ES-I3 (cell line): ENCODE measurements around the gene MACF1.
"Not testable (repeated sequence)": the region's sequence is repeated elsewhere in the genome, so short reads cannot be mapped to it uniquely, and the experiment has no call there.

ENCODE experiments used
- H3K36me3 ChIP-seq: 2 replicates; pipeline ENCODE4 v1.6.1; 2013; ENCODE audit warnings: mild to moderate bottlenecking, low read length, control low read depth, moderate library complexity; ENCODE audit not compliant: insufficient read depth
- H3K4me1 ChIP-seq: 2 replicates; pipeline ENCODE4 v1.6.1; 2013; ENCODE audit warnings: mild to moderate bottlenecking, control low read depth, low read length; ENCODE audit not compliant: insufficient read depth
- H3K9ac ChIP-seq: 2 replicates; pipeline ENCODE4 v1.6.1; 2013; ENCODE audit warnings: low read depth, mild to moderate bottlenecking, low read length, moderate library complexity
- H3K9me3 ChIP-seq: 2 replicates; pipeline ENCODE4 v1.6.1; 2013; ENCODE audit warnings: mild to moderate bottlenecking, low read length, moderate library complexity; ENCODE audit not compliant: control insufficient read depth, insufficient read depth

The MACF1 gene

DNA sequence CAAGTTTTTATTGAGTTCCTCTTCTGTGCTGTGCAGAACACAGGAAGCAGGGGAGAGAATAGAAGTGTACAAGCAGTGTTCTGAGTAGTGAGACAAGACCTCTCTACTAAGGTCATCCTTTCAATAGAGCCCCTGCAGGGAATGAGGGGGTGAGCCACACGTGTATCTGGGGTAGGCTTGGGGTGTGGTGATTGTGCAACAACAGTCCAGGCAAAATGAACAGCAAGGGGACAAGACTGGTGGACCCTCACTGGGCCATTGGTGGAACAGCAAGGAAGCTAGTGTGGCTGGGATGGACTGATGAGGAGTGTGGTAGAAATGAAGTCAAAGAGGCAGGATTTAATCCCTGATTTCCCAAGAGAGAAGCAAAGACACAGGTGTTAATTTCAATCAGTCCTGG lies 278.8 kb downstream of the MACF1 start:
- H3K9me3 ChIP-seq, result no peaks in the 10 kb centered on the region
- no peak overlapping the region for H3K9ac ChIP-seq
- H3K4me1 ChIP-seq, result no peaks in the 10 kb centered on the region
- peaks cover 49% of the 10 kb centered on the region for H3K36me3 ChIP-seq

DNA sequence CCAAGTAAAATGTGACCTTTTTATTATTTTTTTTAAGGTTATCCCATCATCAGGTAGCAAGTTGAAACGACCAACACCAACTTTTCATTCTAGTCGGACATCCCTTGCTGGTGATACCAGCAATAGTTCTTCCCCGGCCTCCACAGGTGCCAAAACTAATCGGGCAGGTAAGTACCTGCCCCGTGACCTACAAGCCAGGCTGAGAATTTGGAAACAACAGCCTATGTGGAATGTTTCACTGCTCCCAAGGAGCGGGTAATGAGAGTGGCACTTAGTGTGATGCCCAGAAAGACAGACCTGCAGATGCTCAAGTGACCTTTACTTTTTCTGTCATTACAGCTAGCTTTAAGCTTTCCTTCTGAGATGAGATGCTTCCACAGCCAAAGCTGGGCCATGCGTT lies 280.1 kb downstream of the MACF1 start:
- no peaks in the 10 kb centered on the region for H3K9me3 ChIP-seq
- H3K9ac ChIP-seq, result no peak overlapping the region
- peaks cover 42% of the 10 kb centered on the region for H3K36me3 ChIP-seq
- H3K4me1 ChIP-seq, result no peaks in the 10 kb centered on the region

DNA sequence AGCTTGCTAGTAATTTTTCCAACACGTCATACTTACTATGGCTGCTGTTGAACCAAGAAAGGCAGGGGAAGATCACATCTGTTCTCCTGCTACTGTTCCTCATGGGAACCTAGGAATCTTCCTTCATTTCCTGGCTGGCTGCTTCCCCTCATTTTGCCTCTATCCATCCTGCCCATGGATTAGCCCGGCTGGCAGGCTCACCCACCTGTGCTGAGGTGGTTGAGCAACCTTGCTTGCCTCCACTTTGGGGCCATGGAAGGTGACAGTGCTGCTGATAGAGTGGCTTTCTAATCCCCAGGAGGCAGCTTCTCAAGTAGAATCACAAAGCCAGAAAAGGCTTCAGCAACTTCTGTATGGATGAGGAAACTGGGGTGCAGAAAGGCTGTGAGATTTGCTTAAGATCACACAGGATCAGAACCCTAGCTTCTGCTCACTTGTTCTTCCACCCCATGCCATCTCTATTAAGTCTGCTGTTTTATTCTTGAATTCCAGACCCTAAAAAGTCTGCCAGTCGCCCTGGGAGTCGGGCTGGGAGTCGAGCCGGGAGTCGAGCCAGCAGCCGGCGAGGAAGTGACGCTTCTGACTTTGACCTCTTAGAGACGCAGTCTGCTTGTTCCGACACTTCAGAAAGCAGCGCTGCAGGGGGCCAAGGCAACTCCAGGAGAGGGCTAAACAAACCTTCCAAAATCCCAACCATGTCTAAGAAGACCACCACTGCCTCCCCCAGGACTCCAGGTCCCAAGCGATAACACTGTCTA lies 280.7 kb downstream of the MACF1 start:
- no peaks in the 10 kb centered on the region for H3K9me3 ChIP-seq
- H3K36me3 ChIP-seq, result peaks cover 36% of the 10 kb centered on the region
- no peak overlapping the region for H3K9ac ChIP-seq
- H3K4me1 ChIP-seq, result no peaks in the 10 kb centered on the region

DNA sequence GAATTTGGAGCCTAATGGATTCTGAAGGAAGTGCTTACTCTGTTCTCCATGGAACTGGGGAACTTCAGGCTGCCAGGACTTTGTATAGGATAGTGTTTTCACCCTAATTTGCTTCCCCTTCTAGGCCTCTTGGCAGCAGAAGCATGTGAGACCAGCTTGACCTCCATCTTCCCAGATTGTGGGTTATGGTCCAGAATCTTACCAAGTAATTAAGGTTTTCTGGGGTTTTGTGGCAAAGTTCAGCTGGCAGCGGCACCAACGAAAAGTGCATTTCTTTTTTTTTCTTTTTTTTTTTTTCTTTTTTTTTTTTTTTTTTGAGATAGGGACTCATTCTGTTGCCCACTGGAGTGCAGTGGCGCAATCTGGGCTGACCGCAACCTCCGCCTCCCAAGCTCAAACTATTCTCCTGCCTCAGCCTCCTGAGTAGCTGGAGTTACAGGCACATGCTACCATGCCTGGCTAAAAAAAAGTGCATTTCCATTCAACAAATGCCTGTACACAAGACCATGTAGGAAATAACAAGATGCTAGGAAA lies 283.6 kb downstream of the MACF1 start:
- no peaks in the 10 kb centered on the region for H3K9me3 ChIP-seq
- H3K36me3 ChIP-seq, result peaks cover 24% of the 10 kb centered on the region
- no peaks in the 10 kb centered on the region for H3K4me1 ChIP-seq
- no peak overlapping the region for H3K9ac ChIP-seq

DNA sequence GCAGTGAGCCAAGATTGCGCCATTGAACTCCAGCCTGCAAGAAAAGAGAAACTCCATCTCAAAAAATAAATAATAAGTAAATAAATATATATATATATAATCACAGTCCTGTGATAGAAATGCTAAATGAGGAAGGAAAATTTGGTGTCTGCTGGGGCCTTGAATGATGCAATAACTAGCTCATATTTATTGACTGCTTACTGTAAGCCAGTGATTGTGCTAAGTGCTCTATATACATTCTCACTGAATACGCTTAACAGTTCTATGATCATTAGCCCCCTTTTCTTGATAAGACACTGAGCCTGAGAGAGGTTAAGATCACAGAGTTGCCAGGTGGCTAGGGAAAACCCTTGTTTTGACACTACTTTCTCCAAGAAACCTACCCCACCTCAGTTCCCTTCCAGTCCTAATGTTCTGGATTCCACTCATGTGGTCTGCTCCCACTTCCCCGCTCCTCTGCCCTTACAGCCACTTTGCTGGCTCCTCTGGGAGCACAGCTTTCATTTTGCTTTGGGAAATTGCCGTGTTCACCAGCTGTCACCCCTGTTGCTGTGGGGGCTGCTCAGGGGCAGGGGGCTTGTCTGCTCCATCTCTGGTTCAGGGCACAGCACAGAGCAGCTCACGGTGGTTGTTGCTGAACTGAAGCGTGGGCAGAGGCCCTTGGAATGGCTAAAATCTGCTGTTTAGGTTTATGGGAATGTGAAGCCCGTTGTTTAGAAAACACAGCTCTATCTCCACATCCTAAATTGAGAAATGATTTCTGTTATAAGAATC lies 284.5 kb downstream of the MACF1 start:
- Histone ChIP-seq H3K4me1 (no peaks in the 10 kb centered on the region), H3K9me3 (no peaks in the 10 kb centered on the region), H3K36me3 (peaks cover 22% of the 10 kb centered on the region), H3K9ac (no peak overlapping the region)

DNA sequence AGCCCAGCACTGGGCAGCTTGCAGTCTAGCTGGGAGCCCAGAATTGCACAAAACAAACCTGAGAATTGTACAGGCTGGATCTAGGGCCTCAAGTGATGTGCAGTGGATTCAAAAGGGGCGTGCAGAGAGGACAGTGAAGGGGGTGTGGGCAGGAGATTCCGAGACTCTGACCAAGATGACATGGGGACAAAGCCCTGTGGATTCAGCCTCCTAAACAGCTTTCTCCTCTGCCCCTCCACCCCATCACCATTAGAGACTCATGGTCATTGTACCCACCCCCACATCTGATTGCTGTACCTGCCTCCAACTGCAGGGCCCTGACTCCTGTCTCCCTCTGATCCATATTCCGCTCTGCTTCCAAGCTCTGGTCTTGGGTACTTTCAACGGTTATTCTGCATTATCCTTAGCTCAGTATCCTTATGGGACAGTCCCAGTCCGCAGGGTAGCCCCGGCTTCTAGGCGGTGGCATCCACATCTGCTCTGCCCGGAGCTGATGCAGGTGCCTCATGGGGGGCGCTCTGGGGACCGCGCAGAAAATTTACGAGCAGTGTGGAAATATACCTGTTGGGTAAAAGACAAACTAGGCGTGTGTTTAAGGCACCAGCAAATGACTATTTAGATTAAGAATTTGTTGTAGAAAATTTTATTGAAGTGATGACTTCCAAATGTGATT lies 285.2 kb downstream of the MACF1 start:
- Histone ChIP-seq H3K4me1 (no peaks in the 10 kb centered on the region), H3K9me3 (no peaks in the 10 kb centered on the region), H3K36me3 (peaks cover 18% of the 10 kb centered on the region), H3K9ac (no peak overlapping the region)

DNA sequence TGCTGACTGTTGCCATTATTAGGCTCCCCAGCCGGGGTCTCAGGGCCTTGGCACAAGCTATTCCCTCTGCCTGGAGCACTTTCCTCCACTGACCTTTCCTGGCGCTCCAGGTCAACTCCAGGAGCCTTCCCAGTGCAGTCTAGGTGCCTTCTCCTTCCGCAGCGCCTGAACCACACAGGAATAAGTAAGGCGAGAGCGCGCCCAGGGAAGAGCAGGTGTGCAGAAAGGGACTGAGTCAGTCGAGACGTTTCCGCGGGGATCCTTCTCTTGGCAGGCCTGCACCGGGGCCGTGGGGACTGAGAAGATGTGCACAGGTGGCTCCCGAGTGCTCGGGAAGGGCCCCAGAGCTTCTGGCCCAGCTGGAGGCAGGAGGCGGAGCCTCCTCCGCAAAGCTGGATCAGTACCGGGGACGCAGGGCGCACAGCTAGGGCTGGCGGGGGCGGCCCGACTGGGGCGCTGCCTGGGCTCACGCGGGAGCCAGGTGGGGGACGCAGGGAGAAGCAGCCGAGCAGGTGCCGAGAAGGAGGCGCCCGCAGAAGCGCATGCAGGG lies 286.2 kb downstream of the MACF1 start:
- peak overlapping the region; percentile 67; the same call in 1 of the 2 replicates for H3K9ac ChIP-seq
- H3K4me1 ChIP-seq, result no peaks in the 10 kb centered on the region
- no peaks in the 10 kb centered on the region for H3K9me3 ChIP-seq
- peaks cover 8% of the 10 kb centered on the region for H3K36me3 ChIP-seq

DNA sequence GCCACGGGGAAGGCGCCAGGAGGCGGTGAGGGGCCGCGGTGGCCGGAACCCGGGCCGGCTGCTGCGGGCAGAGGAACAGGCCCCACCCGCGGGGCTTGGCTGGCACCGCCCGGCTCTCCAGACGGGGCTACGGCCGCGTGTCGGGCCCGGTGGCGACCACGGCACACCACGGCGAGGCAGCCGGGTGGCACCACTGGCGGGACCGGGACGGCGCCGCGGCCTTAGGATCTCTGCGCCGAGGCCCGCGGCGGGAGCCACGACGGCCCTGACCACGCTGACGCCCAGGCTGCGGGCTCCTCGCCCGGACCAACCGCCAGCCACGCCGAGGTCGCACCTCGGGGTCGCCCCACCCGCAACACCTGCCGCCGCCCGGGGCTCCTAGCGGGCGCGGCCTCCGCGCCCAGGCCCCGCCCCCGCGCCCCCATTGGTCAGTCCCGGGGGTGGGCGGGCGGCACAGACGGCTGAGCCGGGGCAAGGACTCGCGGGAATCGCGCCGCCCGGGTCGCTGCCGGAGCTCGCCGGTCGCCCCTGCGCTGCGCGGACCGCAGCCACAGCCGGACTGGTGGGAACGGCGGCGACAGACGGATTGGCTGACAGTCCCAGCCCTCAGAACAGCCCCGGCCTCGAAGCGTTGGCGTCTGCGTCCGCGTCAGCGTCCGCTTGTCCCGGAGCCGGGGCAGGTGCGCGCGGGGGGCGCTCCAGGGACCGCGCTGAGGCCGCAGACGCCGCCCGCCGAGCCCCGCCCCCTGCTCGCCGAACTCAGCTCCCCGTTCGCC lies 286.8 kb downstream of the MACF1 start, which contains the start of gene BMP8A:
Gene BMP8A (plus strand): TSS at position 491 of the 776 bp plus-strand sequence. CDS start 356 bp downstream, outside the sequence.
- Histone ChIP-seq H3K9me3 (no peaks in the 10 kb centered on the region), H3K9ac (peak within 1 kb of the TSS; percentile 67; the same call in 1 of the 2 replicates), H3K36me3 (peaks cover 4% of the 10 kb centered on the region), H3K4me1 (no peaks in the 10 kb centered on the region)

DNA sequence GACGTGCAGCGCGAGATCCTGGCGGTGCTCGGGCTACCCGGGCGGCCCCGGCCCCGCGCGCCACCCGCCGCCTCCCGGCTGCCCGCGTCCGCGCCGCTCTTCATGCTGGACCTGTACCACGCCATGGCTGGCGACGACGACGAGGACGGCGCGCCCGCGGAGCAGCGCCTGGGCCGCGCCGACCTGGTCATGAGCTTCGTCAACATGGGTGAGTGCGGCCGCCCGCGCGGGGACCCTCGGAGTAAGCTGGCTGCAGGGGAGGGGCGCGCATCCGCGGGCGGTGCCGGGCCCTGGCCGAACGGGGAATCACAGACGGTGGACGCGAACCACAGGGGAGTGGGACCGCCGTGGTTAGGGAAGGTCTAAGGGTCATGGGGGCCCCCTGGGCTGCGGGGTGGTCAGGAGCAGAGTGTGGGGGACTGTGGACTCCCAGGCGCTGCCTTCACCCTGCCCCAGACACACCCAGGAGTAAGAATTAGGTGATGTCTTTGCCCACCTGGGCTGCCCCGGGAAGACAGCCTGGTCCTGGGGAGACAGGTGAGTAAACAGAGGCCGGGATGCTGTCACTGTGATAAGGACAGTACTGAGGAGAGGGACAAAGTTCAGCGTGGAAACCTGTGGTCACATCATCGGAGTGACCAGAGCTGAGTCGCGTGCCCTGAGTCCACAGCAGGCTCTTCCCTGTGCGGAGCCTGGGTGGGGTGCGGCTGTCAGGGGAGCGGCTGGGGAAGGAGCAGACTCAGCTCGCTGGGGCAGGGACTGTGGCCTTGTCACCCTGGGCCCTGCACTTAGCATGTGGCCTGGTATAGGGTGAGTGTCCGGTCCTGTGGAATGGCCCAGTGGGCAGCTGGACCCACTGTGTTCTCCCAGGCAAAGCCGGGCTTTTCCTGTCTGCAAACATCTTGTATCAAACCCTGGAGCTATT lies 287.9 kb downstream of the MACF1 start:
- peak overlapping the region; percentile 67; the same call in 1 of the 2 replicates for H3K9ac ChIP-seq
- not testable (repeated sequence) for H3K36me3 ChIP-seq, H3K9me3 ChIP-seq, H3K4me1 ChIP-seq

DNA sequence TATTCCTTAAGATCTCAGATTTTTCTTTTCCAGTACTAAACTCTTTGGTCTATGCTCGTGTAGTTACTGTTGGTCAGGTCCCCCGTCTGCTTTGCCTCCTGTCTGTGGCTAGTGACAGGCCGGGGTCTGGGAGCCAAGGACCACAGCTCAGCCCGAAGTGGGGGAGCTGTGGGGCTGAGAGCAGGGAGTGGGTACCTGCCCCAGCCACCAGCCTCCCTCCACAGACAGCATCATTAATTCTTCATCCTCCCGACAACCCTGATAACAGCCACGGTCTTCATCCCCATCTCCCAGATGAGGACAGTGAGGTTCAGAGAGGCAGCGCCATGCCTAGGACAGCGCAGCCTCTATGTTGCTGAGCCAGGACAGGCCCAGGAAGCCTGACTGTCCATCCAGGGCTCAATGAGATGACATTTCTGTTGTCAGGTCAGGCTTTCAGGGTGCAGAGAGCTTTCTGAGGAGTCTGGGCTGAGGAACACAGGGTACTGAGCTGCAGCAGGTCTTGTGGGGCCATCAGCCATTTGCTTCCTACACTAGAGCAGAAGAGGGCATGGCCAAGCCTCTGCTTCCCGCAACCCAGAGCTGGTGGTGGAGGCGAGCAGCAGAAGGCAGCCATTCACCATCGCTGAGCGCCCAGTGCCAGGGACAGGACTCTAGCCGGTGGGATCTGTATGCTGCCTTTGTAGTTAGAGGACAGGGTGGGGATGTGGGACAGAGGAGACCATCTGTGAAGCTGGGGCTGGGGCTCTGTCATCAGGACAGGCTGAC lies 288.7 kb downstream of the MACF1 start:
- H3K4me1 ChIP-seq, H3K36me3 ChIP-seq, H3K9me3 ChIP-seq, H3K9ac ChIP-seq: not testable (repeated sequence)

DNA sequence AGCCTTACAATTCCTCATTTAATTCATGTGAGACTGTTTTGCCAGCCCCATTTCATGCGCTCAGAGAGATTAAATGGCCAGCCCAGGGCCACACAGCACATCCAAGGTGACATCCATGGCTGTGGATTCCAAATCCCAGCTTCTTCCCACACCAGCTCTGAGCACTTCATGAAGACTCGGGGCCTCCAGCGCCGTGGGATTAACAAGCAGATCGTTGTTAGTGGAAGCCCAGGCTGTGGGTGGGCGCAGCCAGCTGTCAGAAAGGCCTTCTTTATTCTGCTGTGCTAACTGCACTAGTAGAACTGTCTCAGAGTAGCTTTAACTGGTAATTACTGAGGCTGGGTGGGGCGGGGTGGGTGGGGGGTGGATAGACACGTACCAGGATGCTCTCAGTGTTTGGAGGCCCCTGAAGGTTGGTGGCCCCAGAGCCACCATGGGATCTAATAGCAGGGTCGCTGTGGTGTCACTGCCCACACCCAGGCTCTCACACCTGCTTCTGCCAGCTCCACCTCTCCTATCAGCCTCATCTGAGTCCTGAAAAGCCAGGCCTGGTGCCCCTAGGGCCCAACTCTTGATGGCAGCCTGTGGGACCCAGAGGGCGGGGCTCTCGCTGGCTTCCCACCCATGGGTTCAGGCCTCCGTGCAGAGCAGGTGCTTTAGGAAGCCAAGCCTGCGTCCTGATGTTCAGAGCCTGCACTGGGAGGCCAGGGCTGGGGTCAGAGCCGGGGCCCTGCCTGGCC lies 290.3 kb downstream of the MACF1 start:
- Histone ChIP-seq H3K4me1 (0 out of 2 replicates have a peak, but pooled peaks cover 8% of the 10 kb centered on the region), H3K9ac (no peak overlapping the region), H3K9me3 (no peaks in the 10 kb centered on the region), H3K36me3 (no peaks in the 10 kb centered on the region)

DNA sequence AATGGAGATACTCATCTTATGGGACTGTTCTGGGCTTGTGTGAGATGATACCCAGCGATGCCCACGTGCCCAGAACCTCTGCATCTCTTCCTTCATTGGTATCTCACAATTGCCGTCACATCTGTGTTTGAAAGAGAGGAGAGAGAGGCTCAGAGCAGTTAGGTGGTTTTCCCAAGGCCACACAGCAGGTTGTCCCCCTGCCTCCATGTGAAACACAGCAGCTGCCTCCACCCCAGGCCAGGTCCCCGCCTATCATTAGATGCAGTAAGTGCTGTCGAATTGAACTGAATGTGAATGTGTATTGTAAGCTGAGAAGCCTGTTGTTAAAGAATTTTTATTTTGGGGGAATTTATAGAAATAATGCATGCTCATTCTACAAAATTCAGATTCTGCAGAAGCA lies 292.0 kb downstream of the MACF1 start:
- not testable (repeated sequence) for H3K9me3 ChIP-seq, H3K36me3 ChIP-seq, H3K4me1 ChIP-seq, H3K9ac ChIP-seq
